Measurements from ENCODE around the gene ADAMTSL5.

The ADAMTSL5 gene

DNA sequence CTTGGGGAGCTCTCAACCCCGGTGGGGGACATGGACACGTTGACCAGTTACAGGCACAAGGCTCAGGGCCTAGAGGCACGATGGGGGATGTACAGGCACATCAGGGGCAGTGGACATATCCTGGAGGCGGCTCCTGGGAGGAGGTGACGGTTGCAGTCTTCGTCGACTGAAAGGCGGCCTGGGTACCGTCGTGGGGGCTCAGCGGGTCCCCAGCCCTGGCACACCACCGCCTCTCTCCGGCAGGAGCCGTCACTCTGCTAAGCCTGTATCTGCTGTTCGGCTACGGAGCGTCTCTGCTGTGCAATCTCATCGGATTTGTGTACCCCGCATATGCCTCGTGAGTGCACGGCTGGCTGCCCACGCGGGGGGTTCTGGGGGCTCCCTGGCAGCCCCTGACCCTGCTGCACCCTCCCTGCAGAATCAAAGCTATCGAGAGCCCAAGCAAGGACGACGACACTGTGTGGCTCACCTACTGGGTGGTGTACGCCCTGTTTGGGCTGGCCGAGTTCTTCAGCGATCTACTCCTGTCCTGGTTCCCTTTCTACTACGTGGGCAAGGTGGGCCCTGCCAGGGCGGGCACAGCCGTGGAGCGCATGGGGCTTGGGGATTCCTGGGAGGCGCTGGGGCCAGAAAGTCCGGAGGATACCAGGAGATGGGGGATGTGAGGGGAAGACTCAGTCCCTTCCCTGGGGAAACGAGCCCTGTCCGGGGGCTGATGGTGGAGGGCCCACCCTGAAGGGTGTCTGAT, 17.6 kb downstream of the ADAMTSL5 start:
- peaks cover 6% of the 10 kb centered on the region; the same call in 1 of the 2 replicates for H3K27me3 ChIP-seq (ENCODE audit: insufficient read depth, low read length)
- H3K4me3 ChIP-seq (ENCODE audit: low read depth, low read length), result no peak overlapping the region
- H2AFZ ChIP-seq (ENCODE audit: low read length, unreplicated experiment), result no peak overlapping the region

DNA sequence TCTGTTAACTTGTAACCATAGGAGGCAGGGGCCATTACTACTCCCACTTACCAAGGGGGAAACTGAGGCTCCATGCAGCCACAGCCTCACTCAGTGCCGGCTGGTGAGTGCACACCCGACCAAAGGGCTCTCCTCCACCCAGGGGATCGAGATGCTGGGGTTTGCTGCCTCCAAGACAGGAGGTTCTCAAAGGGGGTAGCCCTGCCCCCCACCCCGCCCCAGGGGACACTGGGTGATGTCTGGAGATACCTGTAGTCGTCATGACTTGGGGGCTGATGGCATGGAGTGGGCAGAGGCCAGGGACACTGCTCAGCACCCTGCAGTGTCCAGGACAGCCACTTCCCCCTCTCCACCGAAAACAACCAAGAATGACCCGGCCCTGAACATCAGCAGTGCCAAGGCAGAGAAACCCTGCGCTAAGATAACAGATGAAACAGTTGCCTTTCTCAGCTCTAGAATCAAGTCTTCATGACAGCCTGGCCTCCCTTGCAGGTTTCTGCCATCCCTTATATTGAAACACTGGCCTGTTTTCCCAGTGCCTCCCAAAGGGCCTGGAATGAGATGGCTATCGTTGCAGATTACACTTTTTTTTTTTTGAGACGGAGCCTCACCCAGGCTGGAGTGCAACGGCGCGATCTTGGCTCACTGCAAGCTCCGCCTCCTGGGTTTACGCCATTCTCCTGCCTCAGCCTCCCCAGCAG, 18.6 kb downstream of the ADAMTSL5 start:
- Histone ChIP-seq H3K27me3 (ENCODE audit: insufficient read depth, low read length) (peaks cover 6% of the 10 kb centered on the region; the same call in 1 of the 2 replicates), H3K4me3 (ENCODE audit: low read depth, low read length) (no peak overlapping the region), H3K27ac (ENCODE audit: low read depth, low read length) (no peak overlapping the region), H2AFZ (ENCODE audit: low read length, unreplicated experiment) (no peak overlapping the region), H3K79me2 (ENCODE audit: control insufficient read depth, insufficient read depth, low read length, unreplicated experiment) (no peaks in the 10 kb centered on the region), H3K4me1 (ENCODE audit: control insufficient read depth, insufficient read depth, low read length, unreplicated experiment) (no peaks in the 10 kb centered on the region), H3K36me3 (ENCODE audit: insufficient read depth, low read length) (no peaks in the 10 kb centered on the region)

More for the DNA sequence above, 17.6 kb downstream of the ADAMTSL5 start:
- H3K4me1 ChIP-seq (ENCODE audit: control insufficient read depth, insufficient read depth, low read length, unreplicated experiment), result no peaks in the 10 kb centered on the region
- H3K27ac ChIP-seq (ENCODE audit: low read depth, low read length), result no peak overlapping the region
- H3K36me3 ChIP-seq (ENCODE audit: insufficient read depth, low read length), result no peaks in the 10 kb centered on the region
- no peaks in the 10 kb centered on the region for H3K79me2 ChIP-seq (ENCODE audit: control insufficient read depth, insufficient read depth, low read length, unreplicated experiment)

DNA sequence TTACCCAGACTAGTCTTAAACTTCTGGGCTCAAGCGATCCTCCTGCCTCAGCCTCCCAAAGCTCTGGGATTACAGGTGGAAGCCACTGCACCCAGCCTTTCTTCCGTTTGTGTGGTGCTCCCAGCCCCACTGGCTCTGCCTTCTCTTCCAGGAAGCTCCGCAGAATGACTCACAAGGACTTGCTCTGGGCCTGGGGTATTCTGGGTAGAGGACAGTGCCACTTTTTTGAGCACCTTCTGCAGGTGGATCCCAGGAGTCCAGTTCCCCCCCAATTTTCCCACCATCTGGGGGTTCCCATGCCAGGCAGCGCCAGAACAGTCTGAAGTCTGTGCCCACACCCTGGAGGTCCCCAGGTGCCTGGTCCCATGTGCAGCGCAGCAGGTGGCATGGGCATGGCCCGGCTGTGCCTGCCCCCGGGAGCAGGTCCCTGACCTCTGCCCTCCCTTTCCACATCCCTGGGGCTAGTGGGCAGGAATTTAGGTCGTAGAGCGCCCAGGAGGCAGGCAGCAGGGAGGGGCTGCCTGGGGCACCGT, 20.3 kb downstream of the ADAMTSL5 start:
- Histone ChIP-seq H3K27ac (ENCODE audit: low read depth, low read length) (no peak overlapping the region), H3K36me3 (ENCODE audit: insufficient read depth, low read length) (no peaks in the 10 kb centered on the region), H3K4me3 (ENCODE audit: low read depth, low read length) (no peak overlapping the region), H3K4me1 (ENCODE audit: control insufficient read depth, insufficient read depth, low read length, unreplicated experiment) (no peaks in the 10 kb centered on the region), H3K79me2 (ENCODE audit: control insufficient read depth, insufficient read depth, low read length, unreplicated experiment) (no peaks in the 10 kb centered on the region), H3K27me3 (ENCODE audit: insufficient read depth, low read length) (peaks cover 6% of the 10 kb centered on the region; the same call in 1 of the 2 replicates), H2AFZ (ENCODE audit: low read length, unreplicated experiment) (no peak overlapping the region)

DNA sequence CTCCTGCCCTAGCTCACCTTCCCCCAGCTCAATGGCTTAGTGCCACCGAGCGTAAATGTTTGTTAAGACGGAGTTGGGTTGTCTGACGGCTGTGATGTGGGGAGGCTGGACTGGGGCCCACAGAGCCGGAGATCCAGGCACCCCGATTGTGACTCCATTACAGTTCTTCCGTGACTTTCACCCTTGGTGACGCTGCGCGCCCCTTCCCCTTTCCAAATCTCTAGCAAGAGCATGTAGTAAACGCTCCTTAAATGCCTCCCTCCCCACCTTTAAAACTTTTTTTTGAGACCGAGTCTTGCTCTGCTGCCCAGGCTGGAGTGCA, 21.0 kb downstream of the ADAMTSL5 start:
- Histone ChIP-seq H3K4me3 (ENCODE audit: low read depth, low read length) (no peak overlapping the region; the same call in 1 of the 2 replicates), H3K27me3 (ENCODE audit: insufficient read depth, low read length) (peaks cover 6% of the 10 kb centered on the region; the same call in 1 of the 2 replicates)

DNA sequence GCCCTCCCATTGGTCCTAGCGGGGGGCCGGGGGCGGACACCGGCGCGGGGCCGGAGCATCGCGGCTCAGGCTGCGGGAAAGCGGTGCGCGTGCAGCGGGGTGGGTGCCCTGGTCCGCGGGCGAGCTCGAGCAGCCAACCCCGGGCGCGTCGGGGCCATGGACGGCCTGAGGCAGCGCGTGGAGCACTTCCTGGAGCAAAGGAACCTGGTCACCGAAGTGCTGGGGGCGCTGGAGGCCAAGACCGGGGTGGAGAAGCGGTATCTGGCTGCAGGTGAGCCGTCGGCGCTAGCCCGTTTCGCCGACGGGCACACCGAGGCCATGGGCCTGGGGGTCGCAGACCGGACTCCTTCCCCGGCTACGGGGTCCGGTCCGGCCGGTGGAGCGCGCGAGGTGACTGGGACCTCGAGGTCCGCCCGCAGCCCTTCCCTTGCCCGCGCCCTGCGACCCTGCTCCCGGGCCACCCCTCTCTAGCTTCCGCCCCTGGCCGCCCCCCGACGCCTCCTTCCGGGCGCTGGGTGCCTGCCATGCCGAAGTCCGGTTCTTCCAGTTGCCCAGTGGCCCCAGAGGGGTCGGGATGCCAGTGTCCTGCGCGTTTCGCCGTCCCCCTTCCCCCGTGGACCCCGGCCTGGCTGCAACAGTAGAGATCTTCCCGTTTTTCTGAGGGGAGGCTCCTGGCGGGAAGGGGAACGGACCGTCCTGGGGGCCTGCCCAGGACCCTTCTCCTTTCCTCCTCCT, 21.5 kb downstream of the ADAMTSL5 start, which contains the start of gene REEP6:
TSS of gene REEP6 (plus strand) at position 68 of the 735 bp plus-strand sequence. CDS start at position 157, 89 bp downstream.
- Histone ChIP-seq H3K27ac (ENCODE audit: low read depth, low read length) (no peak within 1 kb of the TSS), H3K79me2 (ENCODE audit: control insufficient read depth, insufficient read depth, low read length, unreplicated experiment) (no peaks in the 10 kb centered on the region), H2AFZ (ENCODE audit: low read length, unreplicated experiment) (no peak within 1 kb of the TSS), H3K27me3 (ENCODE audit: insufficient read depth, low read length) (peaks cover 6% of the 10 kb centered on the region; the same call in 1 of the 2 replicates), H3K36me3 (ENCODE audit: insufficient read depth, low read length) (no peaks in the 10 kb centered on the region), H3K4me1 (ENCODE audit: control insufficient read depth, insufficient read depth, low read length, unreplicated experiment) (no peaks in the 10 kb centered on the region), H3K4me3 (ENCODE audit: low read depth, low read length) (peak within 1 kb of the TSS; percentile 73)

More for the DNA sequence above, 21.0 kb downstream of the ADAMTSL5 start:
- Histone ChIP-seq H3K36me3 (ENCODE audit: insufficient read depth, low read length) (no peaks in the 10 kb centered on the region), H3K27ac (ENCODE audit: low read depth, low read length) (no peak overlapping the region), H2AFZ (ENCODE audit: low read length, unreplicated experiment) (no peak overlapping the region), H3K4me1 (ENCODE audit: control insufficient read depth, insufficient read depth, low read length, unreplicated experiment) (no peaks in the 10 kb centered on the region), H3K79me2 (ENCODE audit: control insufficient read depth, insufficient read depth, low read length, unreplicated experiment) (no peaks in the 10 kb centered on the region)

DNA sequence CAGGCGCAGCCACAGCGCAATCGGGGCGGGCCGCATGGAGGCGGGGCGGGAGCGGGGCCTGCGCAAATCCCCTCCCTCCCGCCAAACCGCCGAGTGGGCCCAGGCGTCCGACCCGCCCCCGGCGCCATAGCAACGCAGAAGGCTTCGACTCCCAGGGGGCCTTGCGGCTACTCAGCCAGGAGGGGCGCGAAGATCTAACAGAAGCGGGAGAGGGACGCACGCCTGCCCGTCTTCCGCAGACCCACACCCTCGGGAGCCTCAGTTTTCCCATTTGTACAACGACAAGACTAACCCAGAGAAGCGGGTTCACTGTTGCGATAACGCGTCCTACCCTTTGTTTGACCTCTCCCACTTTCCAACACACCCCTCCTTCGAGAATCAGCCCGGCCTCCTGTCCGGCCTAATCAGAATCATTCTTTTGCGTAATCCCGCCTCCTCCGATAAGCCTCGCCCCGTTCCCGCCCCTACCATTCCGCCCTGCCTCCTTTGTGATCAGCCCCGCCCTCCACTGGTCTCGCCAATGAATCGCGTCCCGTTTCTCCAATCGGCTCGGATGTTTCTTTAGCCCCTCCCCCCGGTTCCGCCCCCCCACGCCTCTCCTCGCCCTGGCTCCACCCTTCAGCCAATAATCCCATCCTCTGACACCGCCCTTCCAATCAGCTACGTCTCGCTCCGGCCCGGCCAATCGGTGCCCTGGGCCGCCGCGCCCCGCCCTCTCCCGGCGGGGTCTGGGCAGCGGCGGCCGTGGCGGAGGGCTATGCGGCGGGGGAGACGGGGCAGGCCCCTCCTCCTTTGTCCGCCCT, 22.3 kb downstream of the ADAMTSL5 start, which contains the start of gene PCSK4:
TSS of gene PCSK4 (minus strand) at position 40 of the 803 bp plus-strand sequence. CDS start at position 36, 4 bp downstream.
- no peak within 1 kb of the TSS for H3K27ac ChIP-seq (ENCODE audit: low read depth, low read length)
- H3K4me1 ChIP-seq (ENCODE audit: control insufficient read depth, insufficient read depth, low read length, unreplicated experiment), result no peaks in the 10 kb centered on the region
- no peaks in the 10 kb centered on the region for H3K79me2 ChIP-seq (ENCODE audit: control insufficient read depth, insufficient read depth, low read length, unreplicated experiment)
- H2AFZ ChIP-seq (ENCODE audit: low read length, unreplicated experiment), result no peak within 1 kb of the TSS
- H3K36me3 ChIP-seq (ENCODE audit: insufficient read depth, low read length), result no peaks in the 10 kb centered on the region
- H3K4me3 ChIP-seq (ENCODE audit: low read depth, low read length), result peak within 1 kb of the TSS; percentile 73
- H3K27me3 ChIP-seq (ENCODE audit: insufficient read depth, low read length), result peaks cover 6% of the 10 kb centered on the region; the same call in 1 of the 2 replicates

DNA sequence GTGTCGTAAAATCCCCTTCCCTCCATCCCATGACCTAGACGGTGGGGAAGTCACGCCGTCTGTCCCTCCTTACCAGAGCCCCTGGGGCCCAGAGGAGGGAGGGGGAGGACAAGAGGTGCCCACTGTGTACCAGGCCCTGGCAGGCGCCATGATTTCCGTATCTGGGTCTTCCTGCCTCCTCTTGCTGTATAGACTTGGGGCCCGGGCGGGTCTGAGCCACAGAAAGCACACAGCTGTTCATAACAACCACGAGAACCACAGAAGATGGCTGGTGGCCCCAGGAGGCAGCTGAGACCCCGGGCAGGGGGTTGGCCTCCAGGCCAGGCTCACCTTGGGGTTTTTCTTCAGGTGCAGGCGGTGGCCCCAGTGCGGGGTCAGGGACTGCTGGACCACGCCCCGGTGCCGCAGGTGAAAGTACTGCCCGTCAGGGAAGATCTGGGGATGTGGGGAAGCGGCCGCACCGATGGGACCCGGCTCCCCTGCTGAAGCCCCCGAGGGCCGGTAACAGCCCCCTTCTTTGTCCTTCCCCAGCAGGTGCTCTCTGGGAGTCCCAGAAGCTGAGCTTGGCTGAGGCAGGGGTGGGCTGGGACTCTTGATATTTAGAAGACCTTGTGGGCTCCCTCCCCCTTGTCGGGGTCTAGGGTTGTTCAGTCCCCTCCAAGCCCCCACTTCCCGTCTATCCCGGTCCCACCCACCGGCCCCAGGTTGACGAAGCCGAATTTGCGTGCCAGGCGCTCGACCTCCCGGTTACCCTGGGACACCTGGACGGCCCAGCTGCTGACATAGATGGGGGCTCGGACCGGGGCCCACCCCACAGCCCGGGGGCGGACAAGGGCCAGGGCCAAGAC, 23.1 kb downstream of the ADAMTSL5 start:
- H2AFZ ChIP-seq (ENCODE audit: low read length, unreplicated experiment), result no peak overlapping the region
- peaks cover 6% of the 10 kb centered on the region; the same call in 1 of the 2 replicates for H3K27me3 ChIP-seq (ENCODE audit: insufficient read depth, low read length)
- no peaks in the 10 kb centered on the region for H3K36me3 ChIP-seq (ENCODE audit: insufficient read depth, low read length)
- H3K27ac ChIP-seq (ENCODE audit: low read depth, low read length), result no peak overlapping the region
- peak overlapping the region; percentile 73 for H3K4me3 ChIP-seq (ENCODE audit: low read depth, low read length)
- H3K79me2 ChIP-seq (ENCODE audit: control insufficient read depth, insufficient read depth, low read length, unreplicated experiment), result no peaks in the 10 kb centered on the region
- H3K4me1 ChIP-seq (ENCODE audit: control insufficient read depth, insufficient read depth, low read length, unreplicated experiment), result no peaks in the 10 kb centered on the region

DNA sequence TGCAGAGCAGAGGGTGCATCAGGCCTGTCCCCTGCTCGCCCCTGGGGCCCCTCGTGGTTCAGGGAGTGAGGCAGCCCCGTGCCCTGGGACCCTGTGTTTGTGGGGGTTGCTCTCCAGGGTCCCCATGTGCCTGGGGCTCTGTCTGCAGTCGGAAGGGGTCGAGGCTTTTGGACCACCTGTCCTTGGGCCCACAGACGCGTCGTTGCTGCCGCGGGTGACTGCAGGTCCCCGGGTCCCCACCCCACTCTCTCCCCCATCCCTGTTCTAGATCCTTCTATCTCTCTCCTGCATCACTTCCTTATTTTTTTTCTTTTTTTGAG, 24.6 kb downstream of the ADAMTSL5 start:
- no peaks in the 10 kb centered on the region for H3K36me3 ChIP-seq (ENCODE audit: insufficient read depth, low read length)
- no peaks in the 10 kb centered on the region for H3K79me2 ChIP-seq (ENCODE audit: control insufficient read depth, insufficient read depth, low read length, unreplicated experiment)
- no peaks in the 10 kb centered on the region for H3K4me1 ChIP-seq (ENCODE audit: control insufficient read depth, insufficient read depth, low read length, unreplicated experiment)
- H3K4me3 ChIP-seq (ENCODE audit: low read depth, low read length), result no peak overlapping the region
- no peak overlapping the region for H2AFZ ChIP-seq (ENCODE audit: low read length, unreplicated experiment)
- H3K27me3 ChIP-seq (ENCODE audit: insufficient read depth, low read length), result peaks cover 6% of the 10 kb centered on the region; the same call in 1 of the 2 replicates
- no peak overlapping the region for H3K27ac ChIP-seq (ENCODE audit: low read depth, low read length)

DNA sequence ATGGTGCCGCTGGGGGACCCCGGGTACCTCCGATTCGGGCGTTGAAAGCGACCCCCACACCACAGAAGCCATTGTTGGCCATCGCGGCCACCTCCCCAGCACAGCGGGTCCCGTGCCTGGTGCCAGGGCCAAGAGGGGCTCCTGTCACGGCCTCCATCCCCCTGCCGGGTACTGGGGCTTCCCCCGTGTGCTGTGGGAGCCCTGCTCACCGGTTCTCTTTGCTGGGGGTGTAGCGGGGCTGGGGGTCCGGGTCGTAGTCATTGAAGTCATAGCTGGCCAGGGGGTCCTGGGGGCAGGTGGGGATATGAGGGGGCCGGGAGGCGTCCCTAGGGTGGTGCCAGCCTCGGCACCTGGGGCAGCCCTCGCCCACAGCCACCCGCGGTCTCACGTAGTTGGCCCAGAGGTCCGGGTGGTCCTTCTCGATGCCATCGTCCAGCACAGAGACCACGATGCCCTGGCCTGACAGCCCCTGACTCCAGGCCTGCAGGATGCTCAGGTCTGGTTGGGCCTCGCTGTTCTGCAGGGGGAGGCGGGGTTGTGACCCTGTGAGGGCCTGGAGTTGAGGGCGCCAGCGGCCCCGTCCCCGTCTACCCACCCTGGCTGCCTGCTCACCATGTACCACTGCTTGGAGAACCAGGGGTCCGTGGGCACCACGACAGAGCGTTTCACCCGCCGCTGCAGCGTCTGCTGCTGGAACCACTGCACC, 25.1 kb downstream of the ADAMTSL5 start:
- H2AFZ ChIP-seq (ENCODE audit: low read length, unreplicated experiment), result no peak overlapping the region
- no peak overlapping the region for H3K27ac ChIP-seq (ENCODE audit: low read depth, low read length)
- H3K27me3 ChIP-seq (ENCODE audit: insufficient read depth, low read length), result peaks cover 6% of the 10 kb centered on the region; the same call in 1 of the 2 replicates
- H3K36me3 ChIP-seq (ENCODE audit: insufficient read depth, low read length), result no peaks in the 10 kb centered on the region
- no peak overlapping the region for H3K4me3 ChIP-seq (ENCODE audit: low read depth, low read length)
- no peaks in the 10 kb centered on the region for H3K4me1 ChIP-seq (ENCODE audit: control insufficient read depth, insufficient read depth, low read length, unreplicated experiment)
- H3K79me2 ChIP-seq (ENCODE audit: control insufficient read depth, insufficient read depth, low read length, unreplicated experiment), result no peaks in the 10 kb centered on the region
